SK-N-SH treated with all-trans-retinoic acid at 6 μM for 48 hours (cell line): ENCODE data around the gene CLIC1.

Experiments used
- ATAC-seq: fragments of 200-7000 bp; cut with Tn5 transposase; 3 replicates; pipeline ENCODE4 v1.9.1; 2020; ENCODE audit warnings: mild to moderate bottlenecking, moderate library complexity
- BACH2 ChIP-seq: fragments of 250-450 bp; sonication (Bioruptor Pico); IDR thresholded peaks from 2 replicates; pipeline ENCODE4 v1.9.0; 2021; ENCODE audit warnings: mild to moderate bottlenecking, borderline replicate concordance
- CREB5 ChIP-seq: fragments of 250-450 bp; sonication (Bioruptor Pico); IDR thresholded peaks from 2 replicates; pipeline ENCODE4 v1.5.1; 2020; ENCODE audit warnings: low read depth, mild to moderate bottlenecking, moderate library complexity
- CSDC2 ChIP-seq: fragments of 250-450 bp; sonication (Bioruptor Pico); IDR thresholded peaks from 2 replicates; pipeline ENCODE4 v1.5.0; 2020; ENCODE audit warnings: mild to moderate bottlenecking, moderate library complexity
- ESRRG ChIP-seq: fragments of 250-450 bp; sonication (Bioruptor Pico); IDR thresholded peaks from 2 replicates; pipeline ENCODE4 v1.6.1; 2021; ENCODE audit warnings: mild to moderate bottlenecking
- GLIS3 ChIP-seq: fragments of 250-450 bp; sonication (Bioruptor Pico); IDR thresholded peaks from 2 replicates; pipeline ENCODE4 v1.5.0; 2020; ENCODE audit warnings: mild to moderate bottlenecking, moderate library complexity
- ISL1 ChIP-seq: fragments of 250-450 bp; sonication (Bioruptor Pico); IDR thresholded peaks from 2 replicates; pipeline ENCODE4 v2.1.2; 2022; ENCODE audit warnings: mild to moderate bottlenecking, moderate library complexity
- OSR1 ChIP-seq: fragments of 250-450 bp; sonication (Bioruptor Pico); IDR thresholded peaks from 2 replicates; pipeline ENCODE4 v1.8.0; 2022; ENCODE audit warnings: moderate library complexity, mild to moderate bottlenecking, inconsistent platforms
- POU6F1 ChIP-seq: fragments of 250-450 bp; sonication (Bioruptor Pico); IDR thresholded peaks from 2 replicates; pipeline ENCODE4 v1.8.0; 2021; ENCODE audit warnings: low read depth, mild to moderate bottlenecking, moderate library complexity, borderline replicate concordance
- PPARA ChIP-seq: fragments of 250-450 bp; sonication (Bioruptor Pico); IDR thresholded peaks from 2 replicates; pipeline ENCODE4 v1.5.0; 2020; ENCODE audit warnings: mild to moderate bottlenecking, borderline replicate concordance
- RARB ChIP-seq: fragments of 250-450 bp; sonication (Bioruptor Pico); IDR thresholded peaks from 2 replicates; pipeline ENCODE4 v1.8.0; 2021; ENCODE audit warnings: mild to moderate bottlenecking, moderate library complexity
- SNAI2 ChIP-seq: fragments of 250-450 bp; sonication (Bioruptor Pico); IDR thresholded peaks from 2 replicates; pipeline ENCODE4 v1.5.0; 2020; ENCODE audit warnings: mild to moderate bottlenecking, moderate library complexity
- TCF4 ChIP-seq: fragments of 250-450 bp; sonication (Bioruptor Pico); IDR thresholded peaks from 2 replicates; pipeline ENCODE4 v1.8.0; 2021; ENCODE audit warnings: mild to moderate bottlenecking, moderate library complexity, borderline replicate concordance
- TOX ChIP-seq: fragments of 250-450 bp; sonication (Bioruptor Pico); IDR thresholded peaks from 2 replicates; pipeline ENCODE4 v1.8.0; 2021; ENCODE audit warnings: mild to moderate bottlenecking, moderate library complexity, borderline replicate concordance
- TSHZ2 ChIP-seq: fragments of 250-450 bp; sonication (Bioruptor Pico); IDR thresholded peaks from 2 replicates; pipeline ENCODE4 v1.5.0; 2020; ENCODE audit warnings: mild to moderate bottlenecking, moderate library complexity
- ZC3H10 ChIP-seq: fragments of 250-450 bp; sonication (Bioruptor Pico); IDR thresholded peaks from 2 replicates; pipeline ENCODE4 v1.5.1; 2021; ENCODE audit warnings: mild to moderate bottlenecking, moderate library complexity
- ZFP3 ChIP-seq: fragments of 250-450 bp; sonication (Bioruptor Pico); IDR thresholded peaks from 2 replicates; pipeline ENCODE4 v1.5.0; 2020; ENCODE audit warnings: mild to moderate bottlenecking, moderate library complexity
- ZFP30 ChIP-seq: fragments of 450-650 bp; formaldehyde crosslinking; IDR thresholded peaks from 2 replicates; pipeline ENCODE4 v1.5.0; 2022; ENCODE audit warnings: mild to moderate bottlenecking, moderate library complexity
- ZNF565 ChIP-seq: fragments of 450-650 bp; formaldehyde crosslinking; conservative IDR thresholded peaks from 2 replicates; pipeline ENCODE4 v1.5.0; 2020; ENCODE audit warnings: low read depth, mild to moderate bottlenecking, moderate library complexity
- ZNF70 ChIP-seq: fragments of 450-650 bp; formaldehyde crosslinking; IDR thresholded peaks from 2 replicates; pipeline ENCODE4 v1.5.0; 2020; ENCODE audit warnings: mild to moderate bottlenecking, moderate library complexity
- ZNF8 ChIP-seq: fragments of 450-650 bp; formaldehyde crosslinking; IDR thresholded peaks from 2 replicates; pipeline ENCODE4 v1.5.0; 2020; ENCODE audit warnings: mild to moderate bottlenecking, moderate library complexity

CLIC1 gene

GRCh38 chr6:31734821-31735406, 1.4 kb downstream of the CLIC1 start:
- peak; percentile 7; the same call in 2 of the 3 replicates for ATAC-seq

GRCh38 chr6:31734247-31734820, 2.0 kb downstream of the CLIC1 start:
- ATAC-seq: no peak

More at GRCh38 chr6:31734821-31735406, 1.4 kb downstream of the CLIC1 start:
- TF ChIP-seq TSHZ2 (no peak), ZFP30 (CRISPR knock-in tag) (no peak), ZNF565 (CRISPR knock-in tag) (no peak), RARB (CRISPR knock-in tag) (no peak), ISL1 (CRISPR knock-in tag) (no peak), CREB5 (CRISPR knock-in tag) (no peak), ESRRG (no peak), ZC3H10 (no peak), SNAI2 (CRISPR knock-in tag) (no peak), ZNF8 (CRISPR knock-in tag) (no peak), TCF4 (CRISPR knock-in tag) (no peak), TOX (CRISPR knock-in tag) (no peak), POU6F1 (CRISPR knock-in tag) (no peak), ZNF70 (no peak), GLIS3 (CRISPR knock-in tag) (no peak), CSDC2 (no peak), BACH2 (no peak), PPARA (CRISPR knock-in tag) (no peak)

More at GRCh38 chr6:31734247-31734820, 2.0 kb downstream of the CLIC1 start:
- TF ChIP-seq TOX (CRISPR knock-in tag) (no peak), ZFP3 (CRISPR knock-in tag) (no peak), RARB (CRISPR knock-in tag) (no peak), BACH2 (no peak), TSHZ2 (no peak), ZNF8 (CRISPR knock-in tag) (no peak), ZC3H10 (no peak), TCF4 (CRISPR knock-in tag) (no peak), POU6F1 (CRISPR knock-in tag) (no peak), OSR1 (CRISPR knock-in tag) (no peak), ZNF70 (no peak)
- TF ChIP-seq, all 23 proteins: peak for 0
